GM19455 (cell line): ENCODE measurements around the gene MYB.

Experiments used
- ATAC-seq: cut with Tn5 transposase; IDR thresholded peaks from one replicate; pipeline ENCODE4 v1.9.1; 2021; ENCODE audit not compliant: unreplicated experiment

The MYB gene

DNA sequence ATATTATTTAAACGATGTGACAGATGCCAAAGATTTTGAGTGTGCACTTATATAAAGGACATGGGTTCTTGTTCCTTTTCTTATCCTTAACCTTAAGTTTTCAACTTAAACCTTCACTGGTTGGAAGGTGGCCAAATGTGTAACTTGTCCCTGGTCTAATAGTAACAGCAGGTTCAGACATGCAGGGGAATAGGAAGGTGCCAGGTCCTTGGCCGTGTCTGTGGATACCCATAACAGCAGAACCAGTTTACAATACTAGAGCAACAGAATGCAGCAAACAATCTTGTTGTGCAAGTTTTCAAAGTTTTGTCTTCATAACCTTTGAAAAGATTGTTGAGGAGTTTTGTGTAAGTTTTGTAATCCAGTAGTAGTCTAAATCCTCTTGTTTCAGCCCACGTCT, 4.4 kb downstream of the MYB start:
- no peak for ATAC-seq

DNA sequence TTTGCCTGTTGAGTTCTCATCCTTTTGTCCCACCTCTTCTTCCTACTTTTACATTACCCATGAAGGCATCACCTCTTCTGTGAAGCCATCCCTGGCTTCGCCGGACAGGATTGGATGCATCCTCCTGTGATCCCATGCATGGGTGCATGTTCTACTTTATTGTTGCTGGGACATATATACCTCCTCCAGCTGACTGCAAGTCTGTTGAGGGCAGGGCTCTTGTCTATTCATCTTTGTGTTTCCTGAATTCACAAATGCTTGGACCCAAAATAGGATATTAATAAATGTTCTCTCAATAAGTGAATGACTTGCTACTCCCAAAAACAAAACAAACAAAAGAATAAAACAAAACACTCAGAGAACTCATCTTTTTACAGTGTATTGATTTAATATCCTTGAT, 5.1 kb downstream of the MYB start:
- ATAC-seq, result no peak

DNA sequence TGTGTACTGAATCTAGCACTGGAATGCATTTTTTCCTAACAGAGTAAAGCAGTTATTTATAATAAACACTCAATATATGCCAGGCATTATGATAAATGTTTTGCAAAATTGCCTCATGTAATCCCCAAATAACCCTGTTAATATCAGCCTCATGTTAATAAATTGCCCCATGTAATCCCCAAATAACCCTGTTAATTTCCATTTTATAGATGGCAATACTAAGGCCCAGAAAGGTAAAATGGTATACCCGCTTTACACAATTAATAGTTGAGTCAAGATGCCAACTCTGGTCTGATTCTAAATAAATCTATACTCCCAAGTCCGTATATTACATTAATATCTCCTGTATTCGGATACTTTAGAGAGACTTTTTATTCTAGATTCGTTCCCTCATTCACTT, 6.3 kb downstream of the MYB start:
- no peak for ATAC-seq

DNA sequence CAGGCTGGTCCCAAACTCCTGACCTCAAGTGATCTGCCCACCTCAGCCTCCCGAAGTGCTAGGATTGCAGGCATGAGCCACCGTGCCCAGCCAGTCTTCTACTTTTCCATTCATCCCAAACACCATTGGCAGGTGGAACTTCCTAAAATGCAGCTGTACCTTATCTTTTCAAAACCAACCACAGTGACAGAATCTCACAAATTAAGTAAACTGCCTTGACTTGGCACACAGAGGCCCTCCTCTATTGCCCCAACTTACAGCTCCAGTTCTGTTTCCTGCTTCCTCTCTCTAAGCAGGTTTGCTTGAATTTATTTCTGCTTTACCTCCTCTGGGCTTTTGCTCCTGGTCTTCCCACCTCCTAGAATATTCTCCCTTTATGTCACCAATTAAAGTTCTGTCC, 7.6 kb downstream of the MYB start:
- no peak for ATAC-seq

DNA sequence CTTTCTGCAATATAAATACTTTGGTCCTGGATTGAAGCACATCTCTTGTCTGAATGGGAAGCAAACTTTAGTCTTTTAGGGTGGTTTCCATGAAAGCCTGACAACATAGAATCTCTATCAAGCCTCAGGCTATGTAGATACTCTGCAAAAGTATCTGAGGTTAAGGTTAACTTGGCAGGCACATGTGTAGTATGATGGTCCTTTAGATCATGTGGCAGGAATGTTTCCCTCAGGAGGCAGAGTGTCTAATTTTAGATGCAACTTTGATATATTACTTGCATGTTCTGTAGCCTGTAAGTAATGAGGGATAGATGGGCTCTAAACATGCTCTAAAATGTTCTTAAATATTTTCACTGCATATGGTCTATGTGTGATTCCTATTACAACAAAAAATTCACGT, 8.2 kb downstream of the MYB start:
- ATAC-seq, result no peak

DNA sequence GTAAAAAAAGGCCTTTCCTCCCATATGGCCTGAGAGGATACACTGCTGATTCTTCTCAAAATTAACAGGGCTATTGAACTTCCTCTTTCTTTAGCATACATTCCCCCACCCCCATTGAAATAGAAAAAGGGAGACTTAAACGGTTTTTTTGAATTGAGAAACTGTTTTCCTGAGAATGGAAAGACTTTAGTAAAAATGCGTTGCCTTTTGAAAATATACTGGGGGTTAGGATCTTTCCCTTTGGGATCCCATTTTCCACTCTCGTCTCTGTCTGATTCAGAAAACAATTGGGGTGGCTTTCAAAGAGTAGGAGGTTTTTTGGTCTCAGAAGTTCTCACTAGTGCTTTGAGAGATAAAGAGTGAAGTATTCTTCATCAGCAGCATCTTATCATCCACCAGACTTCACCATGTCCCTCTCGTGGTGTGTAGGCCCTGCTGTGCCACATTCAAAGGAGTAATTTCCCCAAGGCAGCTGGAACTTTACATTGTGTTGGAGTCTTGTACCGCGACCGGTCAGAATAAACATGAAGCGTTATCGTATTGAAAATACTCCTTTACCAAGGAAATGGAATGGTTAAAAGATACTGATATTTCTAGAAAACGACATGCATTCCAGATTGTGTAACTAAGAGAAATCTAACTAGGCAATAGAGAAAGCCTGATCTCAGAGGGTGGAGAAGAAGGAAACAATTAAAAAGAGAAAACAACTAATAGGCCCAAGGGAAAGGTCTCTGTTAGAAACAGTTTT, 10.6 kb downstream of the MYB start:
- ATAC-seq, result no peak

DNA sequence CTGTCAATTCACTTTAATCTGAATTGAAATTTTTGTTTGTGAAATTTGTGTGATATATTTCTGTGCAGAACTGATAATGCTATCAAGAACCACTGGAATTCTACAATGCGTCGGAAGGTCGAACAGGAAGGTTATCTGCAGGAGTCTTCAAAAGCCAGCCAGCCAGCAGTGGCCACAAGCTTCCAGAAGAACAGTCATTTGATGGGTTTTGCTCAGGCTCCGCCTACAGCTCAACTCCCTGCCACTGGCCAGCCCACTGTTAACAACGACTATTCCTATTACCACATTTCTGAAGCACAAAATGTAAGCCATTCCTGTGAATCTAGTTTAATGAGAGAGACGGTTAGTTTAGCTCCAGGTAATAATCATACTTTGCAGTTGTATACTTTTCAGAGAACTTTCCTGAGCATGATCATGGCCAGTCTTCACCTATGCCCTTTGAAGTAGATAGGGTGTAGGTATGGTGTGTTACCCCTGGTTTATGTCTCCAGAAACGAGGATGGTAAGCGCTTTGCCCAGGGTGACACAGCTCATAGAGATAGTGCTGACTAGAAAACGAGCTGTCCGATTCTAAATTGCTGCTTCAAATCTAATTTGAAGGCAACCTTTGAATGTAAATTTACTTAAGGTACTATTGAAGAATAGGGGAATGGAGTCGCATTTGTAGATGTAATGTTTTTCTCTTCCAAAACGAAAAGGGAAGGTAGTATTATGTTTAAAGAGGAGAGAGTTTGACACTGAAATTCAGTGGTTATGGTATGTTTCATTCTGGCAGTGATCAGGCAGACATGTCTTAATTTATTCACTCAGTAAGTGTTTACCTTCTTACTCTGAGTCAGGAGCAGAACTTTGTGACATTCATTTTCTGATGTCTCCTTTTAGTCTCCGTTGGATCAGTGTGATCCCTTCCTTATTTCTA, 11.4 kb downstream of the MYB start:
- no peak for ATAC-seq

DNA sequence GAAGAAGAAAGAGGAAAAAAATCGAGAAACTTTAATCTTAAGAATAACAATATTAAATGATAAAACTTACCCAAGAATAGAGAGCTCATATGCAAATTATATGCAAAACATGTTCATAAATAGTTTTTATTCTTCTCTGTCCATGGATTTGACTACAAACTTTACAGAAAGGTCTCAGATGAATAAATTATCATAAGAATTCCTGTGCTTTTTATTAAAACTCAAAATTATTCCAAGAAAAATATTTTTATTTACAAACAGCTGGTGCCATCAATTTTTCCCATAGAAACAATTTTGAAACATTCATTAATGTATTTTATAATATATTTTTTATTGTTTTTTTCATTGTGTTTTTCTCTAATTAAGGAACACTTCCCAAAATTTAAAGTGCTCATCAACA, 12.1 kb downstream of the MYB start:
- ATAC-seq, result no peak

DNA sequence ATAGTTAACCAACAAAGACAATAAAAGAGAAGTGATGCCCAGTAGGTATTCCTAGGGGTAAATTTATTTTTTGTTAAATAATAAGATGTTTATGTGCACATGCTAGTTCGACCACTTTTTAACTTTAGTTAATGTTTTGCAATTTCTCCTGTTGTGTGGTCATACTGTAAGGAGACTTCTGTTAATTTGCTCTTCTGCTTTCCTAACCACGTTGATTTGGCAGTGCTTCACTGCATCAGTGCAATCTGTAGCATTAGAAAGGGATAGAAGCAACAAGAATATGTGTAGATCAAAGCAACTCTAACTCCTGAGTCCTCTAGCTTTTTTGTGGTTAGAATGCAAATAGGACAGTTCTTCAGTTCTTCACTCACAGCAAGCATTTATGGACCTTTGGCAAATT, 13.9 kb downstream of the MYB start:
- ATAC-seq, result no peak

DNA sequence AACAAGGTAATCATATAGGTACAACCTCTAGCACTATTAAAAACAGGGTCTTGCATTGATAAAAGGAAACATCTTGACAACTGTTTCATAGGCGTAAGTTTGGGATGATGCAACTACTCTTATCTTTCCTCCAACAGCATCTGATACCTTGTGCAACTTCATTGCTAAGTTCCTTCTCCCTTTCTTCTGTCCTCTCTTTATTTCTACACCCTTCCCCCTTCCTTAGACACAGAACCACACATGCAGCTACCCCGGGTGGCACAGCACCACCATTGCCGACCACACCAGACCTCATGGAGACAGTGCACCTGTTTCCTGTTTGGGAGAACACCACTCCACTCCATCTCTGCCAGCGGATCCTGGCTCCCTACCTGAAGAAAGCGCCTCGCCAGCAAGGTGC, 14.4 kb downstream of the MYB start:
- no peak for ATAC-seq

DNA sequence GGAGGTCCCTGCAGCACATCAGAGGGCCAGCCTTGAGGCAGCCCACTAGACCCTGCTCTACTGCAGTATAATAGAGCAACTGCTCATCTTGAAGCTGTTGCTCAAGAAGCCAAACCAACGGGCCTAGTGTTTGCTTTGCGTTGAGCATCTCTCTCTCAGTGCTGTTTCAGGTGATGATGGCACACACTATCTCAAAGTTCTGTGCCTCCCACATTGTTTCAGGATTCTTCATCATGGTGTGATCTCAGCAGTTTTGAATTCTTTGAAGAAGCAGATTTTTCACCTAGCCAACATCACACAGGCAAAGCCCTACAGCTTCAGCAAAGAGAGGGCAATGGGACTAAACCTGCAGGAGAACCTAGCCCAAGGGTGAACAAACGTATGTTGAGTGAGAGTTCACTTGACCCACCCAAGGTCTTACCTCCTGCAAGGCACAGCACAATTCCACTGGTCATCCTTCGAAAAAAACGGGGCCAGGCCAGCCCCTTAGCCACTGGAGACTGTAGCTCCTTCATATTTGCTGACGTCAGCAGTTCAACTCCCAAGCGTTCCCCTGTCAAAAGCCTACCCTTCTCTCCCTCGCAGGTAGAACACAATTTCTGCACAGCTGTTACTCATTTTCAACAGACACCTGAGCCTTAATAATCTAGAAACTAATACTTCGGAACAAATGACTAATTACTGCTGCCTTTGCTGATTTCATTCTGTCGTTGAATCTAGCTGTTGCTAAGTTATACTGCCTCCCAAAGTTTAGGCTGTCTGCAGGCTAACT, 15.8 kb downstream of the MYB start:
- ATAC-seq, result no peak

DNA sequence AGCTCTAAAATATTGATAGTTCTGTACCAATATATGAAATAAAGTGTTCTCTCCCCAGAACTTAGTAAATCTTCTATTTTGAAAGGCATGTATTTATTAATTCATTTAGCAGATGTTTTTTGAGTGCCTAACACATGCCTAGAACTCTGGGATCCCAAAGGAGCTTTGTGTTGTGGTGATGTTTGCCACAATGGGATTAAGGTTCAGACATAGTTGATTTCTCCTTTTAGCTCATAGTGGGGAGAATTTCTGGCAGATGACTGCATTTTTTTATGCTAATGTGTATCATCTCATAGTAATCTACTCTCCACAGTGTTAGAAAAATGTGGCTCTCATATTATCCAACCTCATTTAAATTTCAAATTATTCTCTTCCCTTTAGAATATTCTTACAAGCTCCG, 21.7 kb downstream of the MYB start:
- ATAC-seq, result no peak

DNA sequence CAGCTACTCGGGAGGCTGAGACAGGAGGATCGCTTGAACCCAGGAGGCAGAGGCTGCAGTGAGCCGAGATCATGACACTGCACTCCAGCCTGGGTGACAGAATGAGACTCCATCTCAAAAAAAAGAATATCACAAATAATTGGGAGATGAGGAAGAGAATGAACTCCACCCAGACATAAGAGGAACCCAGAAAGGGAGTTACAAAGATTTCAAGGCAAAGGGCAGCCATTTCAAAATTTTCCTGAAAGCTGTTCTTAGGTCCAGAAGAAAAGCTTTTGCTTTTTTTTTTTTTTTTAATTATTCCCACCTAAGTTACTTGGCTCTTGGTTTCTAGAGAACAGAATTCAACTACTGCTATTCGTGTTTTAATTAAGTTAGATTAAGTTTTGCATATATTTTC, 23.8 kb downstream of the MYB start:
- ATAC-seq, result no peak

DNA sequence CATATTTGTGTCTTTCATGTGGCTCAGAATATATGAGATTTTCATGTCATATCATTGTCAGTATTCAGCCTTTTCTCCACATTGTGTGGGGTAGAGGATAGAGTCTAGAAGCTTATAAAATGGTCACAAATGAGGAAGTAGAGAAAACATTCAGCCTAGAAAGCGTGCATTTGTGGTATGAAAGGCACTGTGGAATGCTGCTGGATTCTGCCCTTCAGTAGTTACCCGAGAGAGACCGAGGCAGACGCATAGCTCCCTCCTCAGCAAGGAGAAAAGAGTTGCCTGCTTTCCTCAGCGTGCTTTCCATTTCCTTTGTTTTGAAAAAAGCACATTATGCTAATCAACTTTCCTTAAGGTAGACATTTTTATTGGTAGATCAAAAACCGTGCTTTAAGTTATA, 28.7 kb downstream of the MYB start:
- ATAC-seq, result no peak

DNA sequence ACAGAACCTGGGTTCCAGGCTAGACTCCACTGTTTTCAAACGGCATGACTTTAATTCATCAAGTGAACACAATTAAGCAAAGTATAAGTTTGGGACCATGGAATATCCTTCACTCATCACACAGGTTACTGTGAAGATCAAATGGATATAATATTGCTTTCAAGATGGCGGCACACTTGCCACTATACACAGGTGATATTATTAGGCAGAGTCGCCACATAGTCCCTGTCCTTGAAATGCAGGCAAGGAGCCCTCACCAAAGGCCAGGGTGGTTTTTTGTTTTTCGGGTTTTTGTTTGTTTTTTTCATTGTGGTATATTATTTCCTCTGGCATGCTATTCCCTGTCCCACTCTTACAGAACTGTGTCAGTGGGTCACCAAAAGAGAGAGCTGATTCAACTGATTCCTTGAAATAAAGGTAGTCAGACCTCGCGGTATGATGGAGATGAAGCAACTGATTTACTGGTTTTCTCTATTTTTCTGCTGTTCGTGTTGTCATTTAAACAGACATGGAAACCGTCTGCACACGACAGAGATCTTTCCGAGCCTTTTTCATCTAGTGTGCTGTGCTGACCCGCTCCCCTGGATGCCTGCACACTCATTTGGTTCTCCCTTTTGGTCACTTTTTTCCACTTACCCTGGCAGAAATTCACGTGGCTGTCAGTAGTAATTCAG, 29.7 kb downstream of the MYB start:
- no peak for ATAC-seq

DNA sequence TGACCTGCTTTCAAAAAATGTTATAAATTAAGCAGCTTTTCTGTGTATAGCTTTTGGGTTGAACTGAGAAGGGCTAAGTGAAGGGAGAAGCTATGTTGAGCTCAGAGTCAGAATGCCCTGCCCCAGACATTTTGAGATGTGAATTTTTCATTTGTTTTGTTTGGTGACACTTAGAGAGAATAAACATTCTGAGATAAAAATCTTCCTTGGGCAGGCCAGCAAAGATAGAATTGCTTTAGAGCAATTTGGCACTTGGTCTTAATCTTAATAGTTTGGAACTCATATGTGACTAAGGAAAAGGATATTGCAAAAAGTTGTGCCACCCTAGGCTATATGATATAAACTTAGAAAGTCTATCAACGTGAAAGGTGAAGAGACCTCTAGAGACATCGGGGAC, 30.2 kb downstream of the MYB start:
- ATAC-seq, result no peak

DNA sequence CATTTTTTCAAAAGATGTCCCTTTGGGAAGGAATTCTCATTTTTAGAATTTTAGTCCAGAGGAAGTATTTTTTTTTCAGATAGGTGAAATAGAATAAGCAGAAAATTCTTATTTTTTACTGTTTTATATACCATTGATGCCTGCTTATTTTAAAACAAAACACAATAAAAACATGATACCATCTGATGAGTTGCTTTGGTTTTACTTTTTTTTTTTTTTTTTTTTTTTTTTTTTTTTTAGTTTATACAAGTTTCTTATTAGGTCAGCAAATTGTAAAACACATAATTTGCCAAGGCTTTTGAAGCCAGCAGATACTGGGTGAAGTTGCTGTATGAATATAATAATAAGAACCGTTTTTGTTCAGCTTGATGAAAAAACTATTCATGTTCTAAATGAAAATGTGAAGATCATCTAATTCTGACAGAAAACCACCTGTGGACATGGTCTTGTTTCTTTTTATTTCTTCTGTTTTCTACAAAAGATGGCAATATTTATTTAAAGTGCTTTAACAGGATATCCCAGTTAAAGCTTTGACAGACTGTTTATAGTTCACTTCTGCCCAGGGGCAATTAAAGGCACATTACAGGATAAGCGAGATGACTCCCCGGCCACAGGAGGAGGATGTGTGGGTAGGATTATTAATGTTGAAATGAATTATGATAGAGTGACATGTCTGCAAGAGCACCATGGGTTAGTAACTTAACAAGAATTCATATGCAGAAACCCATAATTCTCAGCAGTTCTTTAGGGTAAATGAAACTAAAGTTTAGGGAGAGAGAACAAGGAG, 31.1 kb downstream of the MYB start:
- no peak for ATAC-seq

DNA sequence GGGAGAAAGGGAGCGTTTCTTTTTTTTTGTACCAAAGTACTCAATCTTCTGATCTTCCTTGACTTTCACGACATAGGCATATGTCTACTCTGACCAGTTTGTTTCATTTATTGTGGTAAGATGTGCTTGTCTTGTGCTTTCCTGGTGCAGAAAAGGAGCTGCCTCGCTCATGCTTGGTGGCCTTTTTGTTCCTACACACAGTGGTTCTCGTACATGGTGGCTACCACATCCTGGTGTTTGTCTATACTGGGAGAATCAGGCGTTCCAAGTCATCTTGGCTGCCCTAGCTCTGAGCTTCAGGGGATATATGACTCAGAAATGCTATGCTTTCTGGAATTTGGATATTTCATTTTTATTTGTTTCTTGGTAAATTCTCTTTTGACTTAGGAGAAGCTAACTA, 31.8 kb downstream of the MYB start:
- no peak for ATAC-seq

DNA sequence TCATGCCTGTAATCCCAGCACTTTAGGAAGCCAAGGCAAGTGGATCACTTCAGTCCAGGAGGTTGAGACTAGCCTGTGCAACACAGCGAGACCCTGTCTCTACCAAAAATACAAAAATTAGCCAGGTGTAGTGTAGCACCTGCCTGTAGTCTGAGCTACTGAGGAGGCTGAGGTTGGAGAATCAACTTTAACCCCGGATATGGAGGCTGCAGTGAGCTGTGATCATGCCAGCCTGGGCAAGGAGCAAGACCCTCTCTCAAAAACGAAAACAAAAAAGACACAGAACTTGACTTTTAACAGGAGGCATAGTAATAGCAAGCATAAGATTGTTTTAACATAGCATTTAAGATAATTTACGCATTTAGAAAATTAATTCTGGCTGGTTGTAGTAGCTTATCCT, 32.5 kb downstream of the MYB start:
- ATAC-seq, result no peak

DNA sequence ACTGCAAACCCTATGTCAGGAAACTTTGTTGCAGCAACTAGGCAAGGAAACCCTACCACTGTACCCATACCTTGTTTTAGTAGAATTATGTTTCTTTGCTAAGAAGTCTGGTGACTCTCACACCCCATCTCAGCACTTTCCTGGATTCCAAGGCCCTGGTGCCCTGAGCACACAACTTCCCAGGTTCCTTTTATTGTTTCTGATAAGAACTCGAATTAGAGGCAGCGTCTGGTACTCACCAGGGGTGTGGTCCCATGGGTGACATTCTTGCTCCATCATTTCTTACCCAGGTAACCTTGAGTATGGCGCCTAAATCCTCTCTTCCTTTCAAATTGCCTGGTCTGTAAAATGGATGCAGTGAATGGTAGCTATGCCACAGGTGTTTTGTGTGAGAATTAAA, 34.1 kb downstream of the MYB start:
- ATAC-seq, result no peak
